C4-2B (cell line): ENCODE results near the gene HSD3B1.

Experiments
- H3K27ac ChIP-seq: fragments of 450-650 bp; 2 replicates; pipeline ENCODE4 v1.5.1; 2017
- CTCF ChIP-seq: fragments of 450-650 bp; conservative IDR thresholded peaks from 2 replicates; pipeline ENCODE4 v1.5.1; 2017; ENCODE audit warnings: mild to moderate bottlenecking
- ZFX ChIP-seq: fragments of 450-650 bp; IDR thresholded peaks from 2 replicates; pipeline ENCODE4 v1.6.1; 2017

HSD3B1 gene

GRCh38 chr1:119481951-119482350, 25.1 kb upstream of the HSD3B1 start:
- TF ChIP-seq CTCF = no peak
- TF ChIP-seq ZFX = no peak
- no peak overlapping the region for H3K27ac ChIP-seq

GRCh38 chr1:119482517-119483425, 24.2 kb upstream of the HSD3B1 start:
- H3K27ac ChIP-seq = no peak overlapping the region
- no peak for TF ChIP-seq ZFX
- no peak for TF ChIP-seq CTCF

- TF ChIP-seq ZFX (no peak), CTCF (no peak)
- no peak overlapping the region for H3K27ac ChIP-seq
Measured at GRCh38 chr1:119483441-119484200, 23.4 kb upstream of the HSD3B1 start.

GRCh38 chr1:119485201-119485600, 21.8 kb upstream of the HSD3B1 start:
- no peak overlapping the region for H3K27ac ChIP-seq
- no peak for TF ChIP-seq ZFX

GRCh38 chr1:119488216-119488615, 18.8 kb upstream of the HSD3B1 start:
- H3K27ac ChIP-seq = no peak overlapping the region
- TF ChIP-seq CTCF = no peak
- no peak for TF ChIP-seq ZFX

GRCh38 chr1:119489201-119489600, 17.8 kb upstream of the HSD3B1 start:
- no peak for TF ChIP-seq ZFX
- TF ChIP-seq CTCF = no peak
- no peak overlapping the region for H3K27ac ChIP-seq

GRCh38 chr1:119490925-119491324, 16.1 kb upstream of the HSD3B1 start:
- TF ChIP-seq ZFX (no peak), CTCF (no peak)
- H3K27ac ChIP-seq = no peak overlapping the region
